NCI-H82 (cell line): Measurements from ENCODE around the gene TOX2.

ENCODE experiments used
- DNase-seq: peaks from one replicate; lab custom pipeline; 2025; lab: John Stamatoyannopoulos, UW

The TOX2 gene

GRCh38 chr20:44104798-44105517 is 190.3 kb downstream of the TOX2 start:
- DNase-seq, result no peak

DNA sequence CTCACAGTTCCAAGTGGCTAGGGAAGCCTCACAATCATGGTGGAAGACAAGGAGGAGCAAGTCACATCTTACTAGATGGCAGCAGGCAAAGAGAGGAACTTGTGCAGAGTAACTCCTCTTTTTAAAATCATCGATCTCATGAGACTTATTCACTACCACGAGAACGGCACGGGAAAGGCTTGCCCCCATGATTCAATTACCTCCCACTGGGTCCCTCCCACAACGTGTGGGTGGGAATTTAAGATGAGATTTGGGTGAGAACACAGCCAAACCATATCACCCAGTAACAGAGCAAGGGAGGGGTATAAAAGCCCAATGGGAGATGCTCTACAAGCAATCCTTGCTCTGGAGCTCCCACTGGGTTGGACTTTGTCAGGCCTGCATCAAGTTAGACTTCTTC is 192.0 kb downstream of the TOX2 start:
- DNase-seq, result no peak

GRCh38 chr20:44109951-44110361 is 195.3 kb downstream of the TOX2 start:
- no peak for DNase-seq

DNA sequence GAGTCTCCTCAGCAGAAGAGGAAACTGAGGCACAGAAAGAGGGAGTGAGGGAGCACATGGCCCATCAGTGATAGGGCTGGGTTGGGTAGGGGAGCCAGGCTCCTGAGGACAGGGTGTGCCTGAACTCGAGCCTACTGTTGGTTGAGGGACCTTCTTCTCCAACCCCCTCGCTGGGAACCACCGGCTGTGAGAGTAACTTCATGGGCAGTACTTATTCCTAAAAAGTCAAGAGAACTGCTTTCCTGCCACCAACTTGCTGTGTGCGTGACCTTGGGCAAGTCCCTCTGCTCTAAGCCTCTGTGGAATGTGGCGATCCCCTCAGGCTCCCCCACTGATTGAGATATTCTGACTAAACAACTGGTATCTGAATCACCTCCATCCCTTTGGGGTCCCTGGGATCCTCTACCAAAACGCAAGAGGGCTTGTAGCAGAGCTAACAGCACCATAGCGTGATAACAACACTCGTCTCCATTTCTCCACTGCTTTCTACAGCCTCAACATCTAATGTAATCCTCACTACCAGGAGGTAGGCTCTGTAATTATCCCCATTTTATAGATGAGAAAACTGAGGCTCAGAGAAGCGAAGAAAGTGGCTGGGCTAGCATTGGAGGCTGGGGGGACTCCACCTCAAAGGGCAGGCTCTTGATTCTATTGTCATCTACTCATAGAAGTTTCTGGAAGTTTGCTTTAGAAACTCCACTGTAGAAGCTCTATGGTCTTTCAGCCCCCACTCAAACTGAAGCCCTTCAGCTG is 196.3 kb downstream of the TOX2 start:
- no peak for DNase-seq

DNA sequence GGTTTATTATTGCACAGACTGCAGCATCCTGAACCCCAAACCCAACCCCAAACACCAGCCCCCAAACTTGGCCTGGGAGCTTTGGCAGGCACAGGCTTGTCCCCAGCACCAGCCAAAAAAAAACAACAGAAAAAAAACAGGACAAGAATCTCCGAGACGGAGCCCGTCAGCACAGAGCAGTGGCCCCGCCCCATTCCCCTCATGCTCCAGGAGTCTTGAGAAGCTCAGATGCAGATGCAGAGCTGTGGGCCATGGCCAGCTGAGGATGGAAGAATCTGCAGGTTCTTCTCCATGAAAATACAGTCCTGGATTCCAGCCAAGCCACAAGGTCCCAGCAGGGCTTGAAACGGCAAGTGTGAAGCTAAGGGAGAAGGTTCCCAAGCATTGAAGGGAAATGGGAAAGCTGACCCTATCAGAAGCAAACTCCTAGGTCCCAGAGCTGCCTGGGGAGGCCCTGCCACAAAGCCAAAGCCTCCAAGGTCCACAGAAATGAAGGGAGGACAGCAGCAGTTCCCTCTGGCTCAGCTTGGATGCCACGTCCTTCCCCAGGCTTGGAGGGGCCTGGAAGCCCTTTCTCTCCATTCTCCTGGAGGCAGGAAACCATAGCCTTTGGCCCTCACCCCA is 197.2 kb downstream of the TOX2 start:
- no peak for DNase-seq

GRCh38 chr20:44112456-44112855 is 197.8 kb downstream of the TOX2 start:
- no peak for DNase-seq

- no peak for DNase-seq
These were observed 198.4 kb downstream of the TOX2 start for GRCh38 chr20:44112889-44113617.

DNA sequence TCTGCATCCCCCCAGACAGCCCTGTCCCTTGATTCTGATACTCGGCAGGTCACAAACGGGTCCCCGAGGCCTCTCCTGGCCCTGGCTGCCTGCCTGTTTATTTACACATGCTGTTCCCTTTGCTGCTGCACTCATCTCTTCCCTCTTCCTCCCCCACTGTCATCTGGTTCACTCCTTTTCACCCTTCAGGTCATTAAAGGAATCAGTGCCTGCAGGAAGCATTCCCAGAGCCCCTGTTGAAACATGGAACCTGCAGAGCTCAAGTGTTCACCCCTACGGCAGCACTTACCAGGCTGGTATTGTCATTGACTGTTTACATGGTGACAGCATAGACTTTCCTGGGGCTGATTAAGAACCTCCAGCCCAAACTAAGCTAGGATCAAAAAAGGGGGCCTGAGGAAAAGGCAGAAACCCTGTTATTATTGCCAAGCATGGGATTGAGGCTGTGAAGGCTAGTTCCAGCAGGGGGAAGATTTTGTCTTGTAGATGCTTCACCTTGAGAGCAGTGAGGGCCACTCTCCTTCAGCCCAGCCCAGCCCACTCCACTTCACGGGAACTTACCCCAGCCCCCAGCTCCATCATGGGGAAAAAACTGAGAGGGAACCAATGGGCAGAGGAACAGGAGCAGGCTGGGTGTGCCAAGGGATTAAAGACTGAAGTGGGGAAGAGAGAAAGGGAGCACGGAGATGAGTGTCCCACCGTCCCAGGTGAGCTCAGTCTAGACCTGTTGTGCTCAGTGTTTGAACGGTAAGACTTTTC is 199.1 kb downstream of the TOX2 start:
- no peak for DNase-seq

DNA sequence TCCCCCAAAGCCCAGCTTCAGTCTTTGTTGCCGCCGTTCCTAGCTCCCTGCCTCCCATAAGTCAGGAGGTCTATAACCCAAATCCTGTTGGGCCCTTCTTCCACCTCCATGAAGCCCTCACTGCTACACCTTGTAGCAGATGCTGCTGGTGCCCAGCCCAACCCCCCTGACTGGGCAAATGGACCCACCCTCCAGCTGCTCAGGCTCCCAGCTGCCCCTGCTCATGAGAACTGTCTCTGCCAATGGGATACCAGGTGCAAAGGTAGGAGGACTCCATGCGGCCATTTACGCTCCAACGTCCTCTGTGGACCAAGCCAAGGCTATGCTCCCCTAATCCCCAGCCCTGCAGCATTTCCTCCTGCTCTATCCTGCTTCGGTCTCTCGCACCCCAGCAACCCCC is 200.5 kb downstream of the TOX2 start:
- DNase-seq, result no peak

GRCh38 chr20:44115762-44116644 is 201.4 kb downstream of the TOX2 start:
- DNase-seq, result no peak

DNA sequence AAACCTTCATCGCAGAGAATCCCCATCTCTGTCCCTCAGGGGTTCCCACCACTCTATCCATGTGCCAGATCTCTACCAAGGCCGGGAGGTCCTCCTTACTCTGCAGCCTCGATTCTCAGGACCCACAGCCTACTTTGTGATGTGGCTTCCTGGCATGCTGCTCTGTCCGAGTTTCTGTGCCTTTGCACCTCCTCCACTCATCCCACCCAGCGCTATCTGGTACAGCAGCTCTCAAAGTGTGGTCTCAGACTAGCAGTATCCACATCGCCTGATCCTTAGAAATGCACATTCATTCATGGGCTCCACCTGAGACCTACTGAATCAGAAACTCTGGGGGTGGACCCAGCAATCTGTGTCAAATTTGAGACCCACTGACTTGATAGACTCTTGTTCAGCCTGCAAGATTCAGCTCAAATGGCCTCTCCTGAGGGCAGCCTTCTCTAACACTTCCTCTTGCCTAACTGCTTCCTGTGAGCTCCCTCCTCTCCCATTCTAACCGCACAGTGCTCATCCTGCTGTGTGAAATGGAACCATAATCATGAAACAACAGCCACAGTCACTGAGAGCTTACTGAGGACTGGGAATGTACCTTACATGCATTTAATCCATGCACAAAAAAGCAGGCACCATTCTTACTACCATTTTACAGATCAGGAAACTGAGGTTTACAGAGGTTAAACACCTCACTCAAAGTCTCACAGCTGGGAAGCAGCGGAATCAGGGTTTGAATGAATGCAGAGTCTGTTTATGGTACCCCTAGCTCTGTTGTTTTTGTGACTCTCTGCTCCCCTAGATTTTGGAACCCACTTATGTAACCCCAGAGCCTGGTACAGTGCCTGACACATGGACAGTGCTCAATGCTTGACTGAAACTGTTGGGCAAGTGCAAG is 202.9 kb downstream of the TOX2 start:
- DNase-seq, result no peak

GRCh38 chr20:44118185-44119033 is 203.8 kb downstream of the TOX2 start:
- DNase-seq, result no peak
